SU-DHL-6 (cell line): ENCODE measurements around the gene ROGDI.

Experiments used
- CTCF ChIP-seq: fragments of 200-600 bp; sonication (generic); IDR thresholded peaks from one replicate; pipeline ENCODE4 v1.5.1; 2017; ENCODE audit warnings: antibody characterized with exemption, mild to moderate bottlenecking, low read length, moderate library complexity; ENCODE audit not compliant: insufficient read depth, poor library complexity, severe bottlenecking
- EZH2phosphoT487 ChIP-seq: fragments of 200-600 bp; sonication (generic), shearing (Covaris generic); conservative IDR thresholded peaks from 2 replicates; pipeline ENCODE4 v1.6.1; 2018; ENCODE audit warnings: mild to moderate bottlenecking, antibody characterized with exemption, low read length, moderate library complexity, mixed read lengths

GRCh38 chr16:4749700-4750257 is 52.7 kb downstream of the ROGDI start:
- TF ChIP-seq CTCF: no peak
- TF ChIP-seq EZH2phosphoT487: no peak
